Measurements from ENCODE around the gene SMIM29.

Gene SMIM29

GRCh38 chr6:34223381-34223955 is 25.3 kb downstream of the SMIM29 start:
- TF ChIP-seq, protein P1, sequence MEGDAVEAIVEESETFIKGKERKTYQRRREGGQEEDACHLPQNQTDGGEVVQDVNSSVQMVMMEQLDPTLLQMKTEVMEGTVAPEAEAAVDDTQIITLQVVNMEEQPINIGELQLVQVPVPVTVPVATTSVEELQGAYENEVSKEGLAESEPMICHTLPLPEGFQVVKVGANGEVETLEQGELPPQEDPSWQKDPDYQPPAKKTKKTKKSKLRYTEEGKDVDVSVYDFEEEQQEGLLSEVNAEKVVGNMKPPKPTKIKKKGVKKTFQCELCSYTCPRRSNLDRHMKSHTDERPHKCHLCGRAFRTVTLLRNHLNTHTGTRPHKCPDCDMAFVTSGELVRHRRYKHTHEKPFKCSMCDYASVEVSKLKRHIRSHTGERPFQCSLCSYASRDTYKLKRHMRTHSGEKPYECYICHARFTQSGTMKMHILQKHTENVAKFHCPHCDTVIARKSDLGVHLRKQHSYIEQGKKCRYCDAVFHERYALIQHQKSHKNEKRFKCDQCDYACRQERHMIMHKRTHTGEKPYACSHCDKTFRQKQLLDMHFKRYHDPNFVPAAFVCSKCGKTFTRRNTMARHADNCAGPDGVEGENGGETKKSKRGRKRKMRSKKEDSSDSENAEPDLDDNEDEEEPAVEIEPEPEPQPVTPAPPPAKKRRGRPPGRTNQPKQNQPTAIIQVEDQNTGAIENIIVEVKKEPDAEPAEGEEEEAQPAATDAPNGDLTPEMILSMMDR (IDR thresholded peaks at IDR 0.05; ENCODE audit: insufficient read depth, low read depth, low read length, missing control alignments), result no peak
- H3K4me3 ChIP-seq (ENCODE audit: low read length), result peak overlapping the region; percentile 11
- DNase-seq (ENCODE audit: low read depth), result peak; percentile 29

DNA sequence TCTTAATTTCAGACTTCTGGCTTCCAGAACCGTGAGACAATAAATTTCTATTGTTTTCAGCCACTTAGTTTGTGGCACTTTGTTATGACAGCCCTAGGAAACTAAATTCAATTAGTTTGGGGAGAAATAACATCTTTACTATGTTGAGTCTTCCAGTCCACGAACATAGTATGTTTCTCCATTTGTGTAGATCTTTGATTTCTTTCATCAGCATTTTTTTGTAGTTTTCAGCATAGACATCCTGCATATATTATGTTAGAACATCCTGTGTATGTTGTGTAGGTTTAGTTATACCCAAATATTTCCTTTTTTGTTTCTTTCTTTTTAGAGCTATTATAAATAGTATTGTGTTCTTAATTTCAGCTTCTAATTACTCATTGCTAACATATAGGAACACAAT is 30.1 kb downstream of the SMIM29 start:
- no peak overlapping the region for H3K4me3 ChIP-seq (ENCODE audit: low read length)
- DNase-seq (ENCODE audit: low read depth), result no peak
- TF ChIP-seq, protein P1 (IDR thresholded peaks at IDR 0.05; ENCODE audit: insufficient read depth, low read depth, low read length, missing control alignments), result no peak

- no peak overlapping the region for H3K4me3 ChIP-seq (ENCODE audit: low read length)
- no peak for DNase-seq (ENCODE audit: low read depth)
- TF ChIP-seq, protein P1 (IDR thresholded peaks at IDR 0.05; ENCODE audit: insufficient read depth, low read depth, low read length, missing control alignments), result no peak
These were observed 35.0 kb downstream of the SMIM29 start for GRCh38 chr6:34213772-34214171.

DNA sequence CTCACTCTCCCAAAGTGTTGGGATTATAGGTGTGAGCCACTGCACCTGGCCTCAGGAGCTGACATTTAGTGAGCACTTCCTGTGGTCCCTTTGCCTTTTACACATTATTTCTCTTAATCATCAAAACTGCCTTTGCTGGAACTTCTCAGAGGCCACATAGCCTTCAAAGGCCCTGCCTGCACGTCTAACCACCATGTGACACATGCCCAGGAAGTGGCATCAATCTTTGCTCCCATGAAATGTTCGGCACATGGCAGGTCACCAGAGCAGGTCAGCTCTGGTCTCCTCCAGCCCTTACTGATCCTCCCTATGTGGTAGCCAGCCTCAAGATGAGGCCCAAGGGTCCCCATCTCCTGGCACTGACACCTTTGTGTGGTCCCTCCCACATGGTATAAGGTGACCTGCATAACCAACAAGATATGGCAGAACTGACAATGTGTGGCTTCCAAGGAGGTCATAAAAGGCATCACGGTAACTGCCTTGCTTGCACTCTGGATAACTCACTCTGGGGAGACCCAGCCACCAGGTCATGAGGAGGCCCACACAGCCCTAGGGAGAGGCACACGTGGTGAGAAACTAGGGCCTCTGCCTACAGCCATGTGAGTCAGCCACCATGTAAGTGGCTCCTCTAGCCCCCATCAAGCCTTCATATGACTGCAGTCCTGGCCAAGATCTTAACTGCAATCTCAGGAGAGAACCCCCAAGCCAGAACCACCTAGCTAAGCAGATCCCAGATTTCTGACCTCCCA is 40.9 kb downstream of the SMIM29 start:
- no peak for DNase-seq (ENCODE audit: low read depth)
- TF ChIP-seq, protein P1 (IDR thresholded peaks at IDR 0.05; ENCODE audit: insufficient read depth, low read depth, low read length, missing control alignments), result no peak
- H3K4me3 ChIP-seq (ENCODE audit: low read length), result no peak overlapping the region

- TF ChIP-seq, protein P1 (IDR thresholded peaks at IDR 0.05; ENCODE audit: insufficient read depth, low read depth, low read length, missing control alignments), result no peak
- no peak for DNase-seq (ENCODE audit: low read depth)
- H3K4me3 ChIP-seq (ENCODE audit: low read length), result no peak overlapping the region
These were observed 42.1 kb downstream of the SMIM29 start for GRCh38 chr6:34206726-34207125.

DNA sequence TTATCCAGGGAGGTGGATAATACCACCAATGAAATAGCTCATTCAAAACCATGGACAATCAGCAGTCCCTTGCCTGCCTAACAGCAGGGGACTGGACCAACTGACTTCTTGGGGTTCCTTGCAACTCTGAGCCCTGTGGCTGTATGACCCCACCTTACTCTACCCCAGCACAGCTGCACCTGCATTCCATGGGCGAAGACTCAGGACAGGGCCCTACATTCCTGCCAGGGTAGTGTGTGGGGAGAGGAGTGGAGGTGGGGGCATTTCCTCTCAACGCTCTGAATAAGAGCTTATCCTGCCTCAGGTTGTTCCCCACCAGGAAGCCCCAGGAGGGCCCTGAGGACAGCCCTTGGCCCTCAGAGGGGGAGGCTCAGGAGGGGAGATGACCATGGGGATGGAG is 42.9 kb downstream of the SMIM29 start:
- DNase-seq (ENCODE audit: low read depth), result no peak
- no peak overlapping the region for H3K4me3 ChIP-seq (ENCODE audit: low read length)
- TF ChIP-seq, protein P1 (IDR thresholded peaks at IDR 0.05; ENCODE audit: insufficient read depth, low read depth, low read length, missing control alignments), result no peak

GRCh38 chr6:34205466-34205865 is 43.3 kb downstream of the SMIM29 start:
- no peak overlapping the region for H3K4me3 ChIP-seq (ENCODE audit: low read length)
- DNase-seq (ENCODE audit: low read depth), result peak; percentile 83
- TF ChIP-seq, protein P1 (IDR thresholded peaks at IDR 0.05; ENCODE audit: insufficient read depth, low read depth, low read length, missing control alignments), result no peak

Measured in epithelial cell of esophagus (primary cell).